IMR-90 (cell line): Measurements from ENCODE around the gene C20orf144.

Experiments
- CEBPB ChIP-seq: IDR thresholded peaks from 2 replicates; pipeline ENCODE4 v1.6.1; 2012; ENCODE audit warnings: low read depth, low read length, improper control_type of control experiment
- FOS ChIP-seq: fragments of 150-350 bp; IDR thresholded peaks from 2 replicates; pipeline ENCODE4 v1.6.1; 2016; ENCODE audit warnings: low read depth, low read length
- MXI1 ChIP-seq: IDR thresholded peaks from 2 replicates; pipeline ENCODE4 v1.6.1; 2012; ENCODE audit warnings: low read depth, mild to moderate bottlenecking, low read length, moderate library complexity, borderline replicate concordance
- POLR2A ChIP-seq: IDR thresholded peaks from 2 replicates; pipeline ENCODE4 v1.6.1; 2012; ENCODE audit warnings: mild to moderate bottlenecking, low read depth, low read length
- RAD21 ChIP-seq: IDR thresholded peaks from 2 replicates; pipeline ENCODE4 v1.6.1; 2012; ENCODE audit warnings: low read length, improper control_type of control experiment
- RFX5 ChIP-seq: IDR thresholded peaks from 2 replicates; pipeline ENCODE4 v1.8.0; 2012; ENCODE audit warnings: low read depth, mild to moderate bottlenecking, low read length, moderate library complexity
- SMC3 ChIP-seq: fragments of 150-350 bp; IDR thresholded peaks from 2 replicates; pipeline ENCODE4 v1.6.1; 2016; ENCODE audit warnings: low read depth, mild to moderate bottlenecking, antibody characterized with exemption, low read length, moderate library complexity
- TF ChIP-seq, protein P1 (sequence below): conservative IDR thresholded peaks from 2 replicates; pipeline ENCODE4 v1.5.1; 2012; ENCODE audit warnings: mild to moderate bottlenecking, low read depth, low read length, improper control_type of control experiment
- TF ChIP-seq, protein P2 (sequence below): fragments of 150-350 bp; IDR thresholded peaks from 2 replicates; pipeline ENCODE4 v1.6.1; 2016; ENCODE audit warnings: low read depth, mild to moderate bottlenecking, low read length, moderate library complexity, borderline replicate concordance

DNA sequence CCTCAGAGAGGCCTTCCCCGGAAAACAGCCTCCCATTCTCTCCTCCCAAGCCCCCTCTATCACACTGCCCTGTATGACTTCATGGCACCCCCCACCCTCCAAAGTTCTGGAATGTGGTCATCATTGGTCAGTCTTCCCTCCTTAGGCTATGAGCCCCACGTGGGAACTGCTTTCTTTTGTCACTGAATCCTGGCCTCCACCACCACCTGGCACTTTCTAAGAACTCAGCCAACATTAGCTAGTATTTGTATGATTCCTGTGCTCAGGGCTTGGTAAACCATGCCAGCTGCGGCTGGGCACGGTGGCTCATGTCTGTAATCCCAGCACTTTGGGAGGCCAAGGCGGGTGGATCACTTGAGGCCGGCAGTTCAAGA lies 32.5 kb downstream of the C20orf144 start:
- no peak for TF ChIP-seq SMC3
- no peak for TF ChIP-seq POLR2A
- TF ChIP-seq, protein P1, sequence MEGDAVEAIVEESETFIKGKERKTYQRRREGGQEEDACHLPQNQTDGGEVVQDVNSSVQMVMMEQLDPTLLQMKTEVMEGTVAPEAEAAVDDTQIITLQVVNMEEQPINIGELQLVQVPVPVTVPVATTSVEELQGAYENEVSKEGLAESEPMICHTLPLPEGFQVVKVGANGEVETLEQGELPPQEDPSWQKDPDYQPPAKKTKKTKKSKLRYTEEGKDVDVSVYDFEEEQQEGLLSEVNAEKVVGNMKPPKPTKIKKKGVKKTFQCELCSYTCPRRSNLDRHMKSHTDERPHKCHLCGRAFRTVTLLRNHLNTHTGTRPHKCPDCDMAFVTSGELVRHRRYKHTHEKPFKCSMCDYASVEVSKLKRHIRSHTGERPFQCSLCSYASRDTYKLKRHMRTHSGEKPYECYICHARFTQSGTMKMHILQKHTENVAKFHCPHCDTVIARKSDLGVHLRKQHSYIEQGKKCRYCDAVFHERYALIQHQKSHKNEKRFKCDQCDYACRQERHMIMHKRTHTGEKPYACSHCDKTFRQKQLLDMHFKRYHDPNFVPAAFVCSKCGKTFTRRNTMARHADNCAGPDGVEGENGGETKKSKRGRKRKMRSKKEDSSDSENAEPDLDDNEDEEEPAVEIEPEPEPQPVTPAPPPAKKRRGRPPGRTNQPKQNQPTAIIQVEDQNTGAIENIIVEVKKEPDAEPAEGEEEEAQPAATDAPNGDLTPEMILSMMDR: no peak
- no peak for TF ChIP-seq MXI1
- TF ChIP-seq, protein P2, sequence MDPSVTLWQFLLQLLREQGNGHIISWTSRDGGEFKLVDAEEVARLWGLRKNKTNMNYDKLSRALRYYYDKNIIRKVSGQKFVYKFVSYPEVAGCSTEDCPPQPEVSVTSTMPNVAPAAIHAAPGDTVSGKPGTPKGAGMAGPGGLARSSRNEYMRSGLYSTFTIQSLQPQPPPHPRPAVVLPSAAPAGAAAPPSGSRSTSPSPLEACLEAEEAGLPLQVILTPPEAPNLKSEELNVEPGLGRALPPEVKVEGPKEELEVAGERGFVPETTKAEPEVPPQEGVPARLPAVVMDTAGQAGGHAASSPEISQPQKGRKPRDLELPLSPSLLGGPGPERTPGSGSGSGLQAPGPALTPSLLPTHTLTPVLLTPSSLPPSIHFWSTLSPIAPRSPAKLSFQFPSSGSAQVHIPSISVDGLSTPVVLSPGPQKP: no peak
- TF ChIP-seq CEBPB: no peak
- no peak for TF ChIP-seq FOS
- no peak for TF ChIP-seq RFX5
- no peak for TF ChIP-seq RAD21
